IPS DF 6.9 (cell line): ENCODE data around the gene EMC6.

Experiments
- DNase-seq: peaks from one replicate; pipeline ENCODE4 v3.0.0-alpha.2; 2013; ENCODE audit warnings: low read depth, low spot score
- H3K27ac ChIP-seq: one replicate; pipeline ENCODE4 v1.5.1; 2013; ENCODE audit warnings: low read length, control low read depth
- H3K27me3 ChIP-seq: 2 replicates; pipeline ENCODE4 v1.6.1; 2013; ENCODE audit warnings: mild to moderate bottlenecking, low read length; ENCODE audit not compliant: control insufficient read depth, insufficient read depth
- H3K36me3 ChIP-seq: 2 replicates; pipeline ENCODE4 v1.6.1; 2013; ENCODE audit warnings: low read length; ENCODE audit not compliant: control insufficient read depth, insufficient read depth
- H3K4me1 ChIP-seq: 2 replicates; pipeline ENCODE4 v1.6.1; 2013; ENCODE audit warnings: low read length; ENCODE audit not compliant: control insufficient read depth, insufficient read depth
- H3K4me3 ChIP-seq: 2 replicates; pipeline ENCODE4 v1.5.1; 2013; ENCODE audit warnings: mild to moderate bottlenecking, low read length
- H3K9me3 ChIP-seq: 2 replicates; pipeline ENCODE4 v1.6.1; 2013; ENCODE audit warnings: low read length, inconsistent platforms; ENCODE audit not compliant: control insufficient read depth, insufficient read depth
- WGBS: extraction: QIAGEN DNeasy Blood & Tissue Kit; methylation state at CpG from one replicate; pipeline ENCODE4 v1.1.7; 2013; ENCODE audit warnings: mixed read lengths, missing lambda C conversion rate; ENCODE audit not compliant: insufficient read length, insufficient coverage; 5-methylcytosine and 5-hydroxymethylcytosine counted together

EMC6 gene

DNA sequence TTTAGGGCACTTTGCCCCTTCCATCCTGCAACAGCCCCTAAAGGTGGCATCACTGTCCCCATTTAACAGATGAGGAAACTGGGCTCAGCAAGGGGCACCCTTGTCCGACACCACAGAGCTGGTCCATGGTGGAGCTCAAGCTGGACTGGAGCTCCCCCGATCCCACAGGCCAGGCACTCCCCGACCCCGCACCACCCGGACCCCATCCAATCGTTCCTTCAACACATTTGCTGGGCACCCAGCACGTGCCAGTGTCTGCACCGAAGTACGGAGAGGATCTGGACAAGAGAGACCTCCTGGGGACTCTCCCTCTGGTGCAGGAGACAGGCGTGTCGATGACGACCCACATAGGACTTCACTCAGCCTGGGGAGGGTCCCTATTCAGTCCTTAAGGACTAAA lies 13.4 kb downstream of the EMC6 start:
- WGBS, result no CpG with 5 or more reads among the region's 12 CpGs
- Histone ChIP-seq H3K4me3 (no peak overlapping the region), H3K36me3 (no peaks in the 10 kb centered on the region), H3K9me3 (no peaks in the 10 kb centered on the region), H3K27ac (no peak overlapping the region), H3K27me3 (no peaks in the 10 kb centered on the region), H3K4me1 (no peaks in the 10 kb centered on the region)
- no peak for DNase-seq

DNA sequence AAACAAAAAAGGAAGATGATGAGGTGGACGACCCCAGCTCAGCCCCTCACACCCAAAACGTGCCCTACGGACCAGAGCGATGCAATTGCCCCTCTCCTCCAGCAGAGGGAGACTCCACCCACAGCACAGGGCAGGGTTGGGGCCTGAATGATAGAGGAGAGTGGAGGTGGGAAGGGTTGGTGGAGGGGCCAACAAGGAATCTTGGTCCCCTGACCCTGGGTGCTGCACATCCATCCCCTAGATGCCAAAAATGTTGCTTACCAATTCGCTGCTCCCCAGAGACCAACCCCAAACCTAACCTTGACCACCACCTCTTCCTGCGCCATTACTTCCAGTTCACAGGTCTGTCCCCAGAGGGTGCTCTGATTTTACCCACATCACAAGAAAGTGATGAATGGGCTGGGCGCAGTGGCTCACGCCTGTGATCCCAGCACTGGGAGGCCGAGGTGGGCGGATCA lies 14.5 kb downstream of the EMC6 start:
- no CpG with 5 or more reads among the region's 10 CpGs for WGBS

GRCh38 chr17:3685174-3685573 lies 16.6 kb downstream of the EMC6 start:
- no peaks in the 10 kb centered on the region for H3K9me3 ChIP-seq
- H3K4me3 ChIP-seq, result no peak overlapping the region
- peaks cover 1% of the 10 kb centered on the region for H3K4me1 ChIP-seq
- H3K27ac ChIP-seq, result no peak overlapping the region
- no CpG with 5 or more reads among the region's 13 CpGs for WGBS
- no peak for DNase-seq
- H3K36me3 ChIP-seq, result no peaks in the 10 kb centered on the region
- H3K27me3 ChIP-seq, result no peaks in the 10 kb centered on the region

More for the DNA sequence above, 14.5 kb downstream of the EMC6 start:
- Histone ChIP-seq H3K36me3 (no peaks in the 10 kb centered on the region), H3K4me3 (no peak overlapping the region), H3K27ac (no peak overlapping the region), H3K4me1 (peaks cover under 1% of the 10 kb centered on the region; the same call in 1 of the 2 replicates), H3K27me3 (no peaks in the 10 kb centered on the region), H3K9me3 (no peaks in the 10 kb centered on the region)
- DNase-seq, result no peak

- H3K27ac ChIP-seq, result no peak overlapping the region
- no peaks in the 10 kb centered on the region for H3K36me3 ChIP-seq
- no peaks in the 10 kb centered on the region for H3K27me3 ChIP-seq
- H3K4me1 ChIP-seq, result peaks cover 1% of the 10 kb centered on the region
- no peaks in the 10 kb centered on the region for H3K9me3 ChIP-seq
- DNase-seq, result no peak
- no CpG with 5 or more reads among the region's 19 CpGs for WGBS
- no peak overlapping the region for H3K4me3 ChIP-seq
These were observed 19.5 kb downstream of the EMC6 start for GRCh38 chr17:3688027-3688553.

DNA sequence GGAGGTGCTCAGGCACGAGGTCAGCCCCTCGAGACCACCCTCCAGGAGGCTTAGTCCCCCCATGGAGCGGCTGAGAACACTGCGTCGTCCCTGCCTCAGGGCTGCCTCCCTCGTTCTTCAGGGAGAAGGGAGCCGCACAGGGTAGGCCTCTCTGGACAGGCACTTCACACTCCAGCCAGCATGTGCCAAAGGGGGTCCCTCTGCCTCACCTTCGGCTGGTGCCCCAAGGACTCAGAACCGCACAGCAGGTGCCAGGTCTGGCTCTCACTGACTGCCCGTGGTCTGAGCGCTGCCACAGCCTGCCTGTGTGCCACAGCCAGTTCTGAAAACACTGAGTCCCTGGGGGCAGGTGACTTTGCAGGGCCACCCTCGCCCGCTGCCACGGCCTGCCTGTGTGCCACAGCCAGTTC lies 20.2 kb downstream of the EMC6 start:
- no peak for DNase-seq
- Histone ChIP-seq H3K27me3 (no peaks in the 10 kb centered on the region), H3K9me3 (no peaks in the 10 kb centered on the region), H3K27ac (no peak overlapping the region), H3K36me3 (no peaks in the 10 kb centered on the region), H3K4me1 (peaks cover 1% of the 10 kb centered on the region), H3K4me3 (no peak overlapping the region)
- no CpG with 5 or more reads among the region's 14 CpGs for WGBS

DNA sequence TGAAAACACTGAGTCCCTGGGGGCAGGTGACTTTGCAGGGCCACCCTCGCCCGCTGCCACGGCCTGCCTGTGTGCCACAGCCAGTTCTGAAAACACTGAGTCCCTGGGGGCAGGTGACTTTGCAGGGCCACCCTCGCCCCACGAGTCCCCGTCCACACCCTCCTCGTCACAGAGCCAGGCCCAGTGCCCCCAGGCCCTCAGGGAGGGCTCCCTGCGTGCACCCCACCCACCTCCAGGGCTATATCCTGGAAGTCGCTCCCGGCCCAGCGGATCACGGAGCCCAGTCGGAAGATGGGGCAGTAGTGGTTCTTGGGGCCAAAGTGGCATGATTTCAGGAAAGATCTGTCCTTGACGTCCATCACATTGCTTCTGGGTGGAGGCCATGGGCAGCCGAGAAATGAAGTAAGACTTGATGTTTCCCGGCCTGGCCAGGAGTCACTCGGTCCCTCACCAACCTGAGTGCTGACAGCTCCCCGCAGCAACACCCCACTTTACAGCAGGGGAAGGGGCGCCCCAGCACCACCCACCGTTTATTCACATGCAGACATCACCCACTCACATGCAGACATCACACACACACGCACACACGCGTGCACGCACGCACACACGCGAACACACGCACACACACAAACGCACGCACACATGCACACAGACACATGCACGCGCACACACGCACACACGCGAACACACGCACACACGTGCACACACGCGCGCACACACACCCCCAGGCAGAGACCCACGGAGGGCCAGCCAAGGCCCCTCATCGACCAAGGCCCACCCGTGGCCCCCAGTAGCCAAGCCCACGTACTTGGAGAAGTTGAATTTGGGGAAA lies 20.9 kb downstream of the EMC6 start:
- H3K27ac ChIP-seq, result no peak overlapping the region

DNA sequence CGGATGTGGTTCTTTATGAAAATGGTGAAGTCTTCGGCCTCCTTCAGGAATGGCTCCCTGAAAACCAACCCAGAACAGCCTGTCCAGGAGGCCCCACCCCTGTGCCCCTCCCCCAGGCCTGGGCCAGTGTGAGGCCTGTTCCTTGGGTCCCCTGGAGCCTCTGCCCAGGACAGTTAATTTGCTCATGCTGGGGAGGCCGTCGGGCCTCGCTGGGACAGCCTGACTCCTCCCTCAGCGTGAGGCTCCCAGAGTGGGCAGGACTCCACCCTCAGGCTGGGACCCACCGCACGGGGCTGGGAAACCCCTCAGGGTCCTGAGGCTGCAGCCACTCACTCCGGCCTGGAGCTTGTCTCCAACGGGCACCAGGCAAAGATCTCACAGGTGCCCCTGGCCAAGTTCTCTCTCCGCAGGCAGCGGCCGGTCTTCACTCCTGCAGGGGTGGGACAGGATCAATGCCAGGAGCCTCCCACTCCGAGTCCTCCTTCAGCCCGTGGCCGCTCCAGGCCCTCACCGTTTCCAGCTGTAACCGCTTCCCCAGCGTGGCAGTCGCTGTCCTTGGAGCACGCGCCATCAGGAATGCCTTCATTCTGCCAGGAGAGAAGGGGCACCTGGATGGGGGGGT lies 21.6 kb downstream of the EMC6 start:
- no peak for DNase-seq
- Histone ChIP-seq H3K4me3 (no peak overlapping the region), H3K36me3 (no peaks in the 10 kb centered on the region), H3K9me3 (no peaks in the 10 kb centered on the region), H3K4me1 (peaks cover 1% of the 10 kb centered on the region), H3K27me3 (no peaks in the 10 kb centered on the region), H3K27ac (no peak overlapping the region)
- no CpG with 5 or more reads among the region's 22 CpGs for WGBS

More for the DNA sequence above, 20.9 kb downstream of the EMC6 start:
- H3K36me3 ChIP-seq, result no peaks in the 10 kb centered on the region
- 96% methylated on average over 12 of the region's 44 CpGs for WGBS
- H3K4me3 ChIP-seq, result no peak overlapping the region
- no peak for DNase-seq
- H3K27me3 ChIP-seq, result no peaks in the 10 kb centered on the region
- no peaks in the 10 kb centered on the region for H3K9me3 ChIP-seq
- peaks cover 1% of the 10 kb centered on the region for H3K4me1 ChIP-seq

DNA sequence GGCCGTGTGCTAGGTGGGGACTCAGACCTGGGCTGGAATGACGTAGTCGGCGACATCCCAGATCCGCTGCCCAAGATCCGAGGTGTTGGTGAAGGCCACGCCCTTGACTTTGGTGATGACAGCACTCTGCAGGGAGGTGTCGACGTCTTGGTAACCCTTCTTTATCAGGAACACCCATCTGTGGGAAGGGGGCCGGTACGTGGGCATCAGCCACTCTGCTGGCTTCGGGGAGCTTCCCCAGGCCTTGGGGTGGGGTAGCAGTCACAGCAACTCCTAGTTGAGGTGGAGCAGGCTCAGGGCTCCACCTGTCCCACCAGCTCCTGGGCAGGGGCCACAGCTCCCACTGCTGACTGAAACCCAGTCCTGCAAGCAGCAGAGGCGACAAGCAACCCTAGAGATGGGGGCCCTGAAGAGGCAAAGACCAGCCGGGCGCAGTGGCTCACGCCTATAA lies 23.0 kb downstream of the EMC6 start:
- no peak overlapping the region for H3K27ac ChIP-seq
- no peaks in the 10 kb centered on the region for H3K36me3 ChIP-seq
- H3K4me1 ChIP-seq, result peaks cover 1% of the 10 kb centered on the region
- H3K4me3 ChIP-seq, result no peak overlapping the region
- DNase-seq, result no peak
- H3K27me3 ChIP-seq, result no peaks in the 10 kb centered on the region
- no CpG with 5 or more reads among the region's 16 CpGs for WGBS
- no peaks in the 10 kb centered on the region for H3K9me3 ChIP-seq

DNA sequence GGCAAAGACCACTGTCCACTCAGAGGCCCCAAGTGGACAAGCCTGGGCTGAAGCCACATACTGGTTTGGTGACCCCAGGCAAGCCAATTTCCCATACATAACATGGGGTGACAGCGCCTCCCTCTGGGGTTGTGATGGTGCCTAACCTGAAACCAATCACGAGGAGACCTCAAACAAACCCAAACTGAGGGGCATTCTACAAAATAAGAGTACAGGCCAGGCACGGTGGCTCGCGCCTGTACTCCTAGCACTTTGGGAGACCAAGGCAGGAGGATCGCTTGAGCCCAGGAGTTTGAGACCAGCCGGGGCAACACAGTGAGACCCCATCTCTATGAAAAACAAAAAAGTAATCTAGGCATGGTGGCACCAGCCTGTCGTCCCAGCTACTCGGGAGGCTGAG lies 23.7 kb downstream of the EMC6 start:
- no peaks in the 10 kb centered on the region for H3K36me3 ChIP-seq
- WGBS, result no CpG with 5 or more reads among the region's 9 CpGs
- DNase-seq, result no peak
- no peak overlapping the region for H3K4me3 ChIP-seq
- H3K9me3 ChIP-seq, result no peaks in the 10 kb centered on the region
- no peak overlapping the region for H3K27ac ChIP-seq
- H3K27me3 ChIP-seq, result no peaks in the 10 kb centered on the region
- H3K4me1 ChIP-seq, result peaks cover 1% of the 10 kb centered on the region

DNA sequence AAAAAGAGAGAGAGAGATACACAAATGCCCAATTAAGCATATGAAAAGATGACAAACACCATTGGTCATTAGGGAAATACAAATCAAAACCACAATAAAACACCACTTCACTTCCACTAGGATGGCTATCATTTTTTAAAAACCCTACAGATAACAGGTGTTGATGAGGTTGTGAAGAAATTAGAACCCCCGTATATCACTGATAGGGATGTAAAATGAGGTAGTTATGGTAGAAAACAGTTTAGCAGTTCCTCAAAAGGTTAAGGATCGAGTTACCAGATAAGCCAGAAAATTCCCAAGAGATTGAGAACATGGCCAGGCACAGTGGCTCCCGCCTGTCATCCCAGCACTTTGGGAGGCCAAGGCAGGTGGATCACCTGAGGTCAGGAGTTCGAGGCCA lies 24.5 kb downstream of the EMC6 start:
- no peaks in the 10 kb centered on the region for H3K9me3 ChIP-seq
- no CpG with 5 or more reads among the region's 4 CpGs for WGBS
- DNase-seq, result no peak
- H3K27me3 ChIP-seq, result no peaks in the 10 kb centered on the region
- peaks cover under 1% of the 10 kb centered on the region for H3K4me1 ChIP-seq
- H3K36me3 ChIP-seq, result no peaks in the 10 kb centered on the region
- H3K27ac ChIP-seq, result no peak overlapping the region
- H3K4me3 ChIP-seq, result no peak overlapping the region
